ENCODE data around the gene GRIA2.

The GRIA2 gene

DNA sequence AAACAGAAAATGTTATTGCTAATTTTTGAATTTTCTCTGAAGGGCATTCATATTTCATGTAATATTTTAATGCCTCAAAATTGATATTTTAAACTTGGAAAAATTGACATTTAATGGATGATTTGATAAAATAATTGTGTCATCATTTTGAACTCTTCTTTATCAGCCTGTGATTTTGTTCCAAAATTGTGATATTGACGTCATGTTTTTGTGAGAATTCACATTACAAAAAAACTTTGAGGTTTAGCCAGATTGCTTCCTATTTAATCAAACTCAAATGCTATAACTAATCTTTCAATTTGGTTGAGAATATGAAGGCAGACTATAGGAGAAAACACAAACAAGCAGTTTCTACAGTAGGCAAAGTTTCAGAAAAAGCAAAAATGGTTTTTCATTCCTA, 137.4 kb downstream of the GRIA2 start:
- no peaks in the 10 kb centered on the region for H4K20me1 ChIP-seq
- H3K9ac ChIP-seq: no peak overlapping the region
- TF ChIP-seq Cebpa-rat (IDR thresholded peaks at IDR 0.05): no peak
- no peaks in the 10 kb centered on the region for H3K9me3 ChIP-seq
- H3K4me1 ChIP-seq: no peaks in the 10 kb centered on the region
- no peaks in the 10 kb centered on the region for H3K36me3 ChIP-seq
- no peak overlapping the region for H3K27ac ChIP-seq
- no peak overlapping the region for H3K4me2 ChIP-seq
- no peak overlapping the region for H3K4me3 ChIP-seq
- no peaks in the 10 kb centered on the region for H3K27me3 ChIP-seq

DNA sequence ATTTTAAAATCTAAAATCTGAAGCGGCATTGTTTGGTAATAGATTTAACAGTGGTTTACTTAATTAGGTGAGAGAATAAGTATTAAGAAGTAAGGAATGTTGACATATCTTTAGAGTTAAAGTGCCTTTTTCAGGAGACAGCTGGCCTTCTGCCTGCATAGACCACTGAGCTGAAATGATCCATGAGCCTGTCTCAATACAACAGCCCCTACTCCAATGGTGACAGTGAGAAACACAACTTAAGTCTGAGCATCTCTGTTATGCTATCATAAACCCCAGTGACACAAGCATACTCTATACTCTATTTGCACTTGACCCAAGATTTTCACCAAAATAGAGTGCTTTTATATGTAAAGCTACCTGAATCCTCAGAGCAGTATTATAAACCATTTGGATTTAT, 137.9 kb downstream of the GRIA2 start:
- Histone ChIP-seq H3K4me1 (no peaks in the 10 kb centered on the region), H3K9me3 (no peaks in the 10 kb centered on the region)

DNA sequence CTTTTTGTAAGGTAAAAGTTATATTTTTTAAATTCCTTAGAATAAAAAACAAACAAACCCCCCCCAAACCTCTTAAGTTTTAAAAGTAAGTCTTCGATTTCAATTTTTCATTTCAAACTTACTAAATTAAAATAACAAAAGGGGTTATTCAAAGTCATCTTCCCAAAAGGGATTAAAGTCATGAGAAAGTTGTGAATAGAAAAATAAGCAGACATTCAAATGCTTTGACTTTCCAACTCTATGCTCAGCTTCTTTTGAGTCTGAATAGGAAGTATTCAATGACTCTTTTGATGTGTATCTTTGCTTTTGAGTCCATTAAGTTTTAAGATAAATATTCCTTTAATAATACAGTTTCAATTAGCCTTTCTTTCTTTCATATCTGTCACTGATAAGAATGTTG, 138.3 kb downstream of the GRIA2 start:
- Histone ChIP-seq H3K36me3 (no peaks in the 10 kb centered on the region), H4K20me1 (no peaks in the 10 kb centered on the region), H3K27ac (no peak overlapping the region), H3K4me3 (no peak overlapping the region), H3K9me3 (no peaks in the 10 kb centered on the region), H3K4me1 (no peaks in the 10 kb centered on the region), H3K27me3 (no peaks in the 10 kb centered on the region), H3K9ac (no peak overlapping the region), H3K4me2 (no peak overlapping the region)
- TF ChIP-seq Cebpa-rat (IDR thresholded peaks at IDR 0.05): no peak

More for the DNA sequence above, 137.9 kb downstream of the GRIA2 start:
- Histone ChIP-seq H3K4me3 (no peak overlapping the region), H3K36me3 (no peaks in the 10 kb centered on the region), H3K9ac (no peak overlapping the region), H3K27me3 (no peaks in the 10 kb centered on the region), H3K4me2 (no peak overlapping the region), H3K27ac (no peak overlapping the region), H4K20me1 (no peaks in the 10 kb centered on the region)
- TF ChIP-seq Cebpa-rat (IDR thresholded peaks at IDR 0.05): no peak

DNA sequence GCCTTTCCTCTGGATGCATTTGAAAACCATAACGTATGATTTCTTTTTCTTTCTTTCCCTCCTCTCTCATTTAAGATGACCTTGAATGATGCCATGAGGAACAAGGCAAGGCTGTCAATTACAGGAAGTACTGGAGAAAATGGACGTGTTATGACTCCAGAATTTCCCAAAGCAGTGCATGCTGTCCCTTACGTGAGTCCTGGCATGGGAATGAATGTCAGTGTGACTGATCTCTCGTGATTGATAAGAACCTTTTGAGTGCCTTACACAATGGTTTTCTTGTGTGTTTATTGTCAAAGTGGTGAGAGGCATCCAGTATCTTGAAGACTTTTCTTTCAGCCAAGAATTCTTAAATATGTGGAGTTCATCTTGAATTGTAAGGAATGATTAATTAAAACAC, 142.8 kb downstream of the GRIA2 start:
- H3K4me3 ChIP-seq: no peak overlapping the region
- H3K9ac ChIP-seq: no peak overlapping the region
- H3K9me3 ChIP-seq: no peaks in the 10 kb centered on the region
- no peaks in the 10 kb centered on the region for H4K20me1 ChIP-seq
- no peak overlapping the region for H3K27ac ChIP-seq
- no peak for TF ChIP-seq Cebpa-rat (IDR thresholded peaks at IDR 0.05)
- no peaks in the 10 kb centered on the region for H3K36me3 ChIP-seq
- H3K4me1 ChIP-seq: no peaks in the 10 kb centered on the region
- no peaks in the 10 kb centered on the region for H3K27me3 ChIP-seq
- no peak overlapping the region for H3K4me2 ChIP-seq

DNA sequence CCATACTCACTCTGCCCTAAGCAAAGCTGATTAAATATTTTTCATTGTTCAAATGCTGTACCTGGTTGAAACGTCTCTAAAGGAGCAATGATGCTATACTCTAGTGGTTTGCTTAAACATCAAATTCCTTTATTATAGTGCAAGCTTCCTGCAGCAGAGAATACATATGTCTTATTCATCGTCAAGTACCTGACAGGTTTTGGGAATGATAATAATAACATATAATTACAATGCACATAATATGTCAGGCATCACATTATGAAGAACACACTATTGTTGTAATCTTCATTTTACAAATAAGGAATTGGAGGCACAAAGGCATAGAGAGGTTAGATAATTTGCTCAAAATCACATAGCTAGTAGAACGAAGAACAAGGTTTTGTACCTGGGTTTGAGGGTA, 151.6 kb downstream of the GRIA2 start:
- no peaks in the 10 kb centered on the region for H3K9me3 ChIP-seq
- no peak overlapping the region for H3K27ac ChIP-seq
- no peaks in the 10 kb centered on the region for H3K27me3 ChIP-seq
- no peaks in the 10 kb centered on the region for H3K4me1 ChIP-seq
- H3K9ac ChIP-seq: no peak overlapping the region
- no peak overlapping the region for H3K4me2 ChIP-seq
- H4K20me1 ChIP-seq: no peaks in the 10 kb centered on the region
- no peaks in the 10 kb centered on the region for H3K36me3 ChIP-seq
- no peak overlapping the region for H3K4me3 ChIP-seq
- TF ChIP-seq Cebpa-rat (IDR thresholded peaks at IDR 0.05): no peak

DNA sequence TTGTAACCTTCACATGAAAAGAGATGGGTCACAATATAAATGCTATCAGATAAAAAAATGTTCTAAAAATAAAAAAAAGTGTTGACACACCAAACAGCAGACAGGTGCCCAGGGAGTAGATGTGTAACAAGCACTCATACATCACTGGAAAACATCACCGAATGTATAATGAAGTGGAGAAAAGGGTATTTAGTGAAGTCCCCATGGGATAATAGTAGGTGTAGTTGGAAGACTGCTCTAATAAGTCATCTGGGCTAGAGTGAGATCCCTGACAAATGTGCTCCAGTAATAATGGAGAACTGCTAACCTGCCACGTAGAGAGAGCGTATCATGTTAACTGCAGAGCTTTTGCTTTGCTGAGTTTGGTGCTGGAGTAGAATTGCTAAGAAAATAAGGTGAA, 152.0 kb downstream of the GRIA2 start:
- Histone ChIP-seq H3K27me3 (no peaks in the 10 kb centered on the region), H3K4me1 (no peaks in the 10 kb centered on the region), H4K20me1 (no peaks in the 10 kb centered on the region), H3K9me3 (no peaks in the 10 kb centered on the region), H3K4me3 (no peak overlapping the region), H3K27ac (no peak overlapping the region), H3K36me3 (no peaks in the 10 kb centered on the region), H3K9ac (no peak overlapping the region), H3K4me2 (no peak overlapping the region)
- no peak for TF ChIP-seq Cebpa-rat (IDR thresholded peaks at IDR 0.05)

DNA sequence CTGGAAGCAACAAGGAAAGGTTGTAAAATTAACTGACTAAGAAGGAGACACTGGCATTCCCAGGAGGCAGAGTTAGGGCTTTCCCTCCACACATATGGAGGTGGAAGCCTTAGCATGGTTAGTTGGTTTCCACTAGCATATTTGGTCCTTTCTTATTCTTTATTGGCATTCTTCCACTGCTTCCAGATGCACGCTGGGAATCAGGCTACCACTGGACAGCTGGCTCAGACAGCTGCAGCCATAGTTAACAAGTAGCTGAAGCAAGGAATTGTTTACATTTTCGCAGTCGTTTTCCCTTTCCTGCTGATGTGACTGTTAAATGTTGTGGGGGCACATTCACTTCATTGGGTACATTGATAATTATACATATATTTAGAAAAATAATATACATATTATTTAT, 169.2 kb downstream of the GRIA2 start:
- no peak overlapping the region for H3K4me3 ChIP-seq
- no peak overlapping the region for H3K9ac ChIP-seq
- H3K4me2 ChIP-seq: no peak overlapping the region
- no peaks in the 10 kb centered on the region for H4K20me1 ChIP-seq
- no peaks in the 10 kb centered on the region for H3K36me3 ChIP-seq
- H3K9me3 ChIP-seq: no peaks in the 10 kb centered on the region
- H3K27ac ChIP-seq: no peak overlapping the region
- no peaks in the 10 kb centered on the region for H3K27me3 ChIP-seq
- no peak for TF ChIP-seq Cebpa-rat (IDR thresholded peaks at IDR 0.05)
- H3K4me1 ChIP-seq: no peaks in the 10 kb centered on the region

DNA sequence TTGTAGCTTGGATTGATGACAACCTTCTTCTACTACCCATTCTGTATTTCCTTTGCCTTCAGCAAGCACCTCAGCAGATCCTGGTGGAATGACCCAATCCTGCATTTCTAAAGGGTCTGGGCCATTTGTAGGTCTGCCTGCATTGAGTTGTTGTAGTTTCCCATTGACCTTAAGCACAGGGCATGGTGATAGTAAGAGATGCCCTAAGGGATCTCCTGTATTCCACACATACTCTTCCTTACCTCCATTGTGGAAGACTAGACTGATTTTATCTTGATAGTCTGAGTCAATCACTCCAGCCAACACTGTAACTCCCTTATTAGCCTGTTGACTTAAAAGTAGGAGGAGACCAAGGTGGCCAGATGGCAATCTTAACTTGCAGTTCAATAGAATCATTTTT, 184.5 kb downstream of the GRIA2 start:
- no peak overlapping the region for H3K27ac ChIP-seq
- H3K9me3 ChIP-seq: no peaks in the 10 kb centered on the region
- no peak overlapping the region for H3K9ac ChIP-seq

More for the DNA sequence above, 184.5 kb downstream of the GRIA2 start:
- H3K36me3 ChIP-seq: no peaks in the 10 kb centered on the region
- H3K27me3 ChIP-seq: no peaks in the 10 kb centered on the region
- H3K4me1 ChIP-seq: no peaks in the 10 kb centered on the region
- H3K4me2 ChIP-seq: no peak overlapping the region
- TF ChIP-seq Cebpa-rat (IDR thresholded peaks at IDR 0.05): no peak
- H3K4me3 ChIP-seq: no peak overlapping the region
- H4K20me1 ChIP-seq: no peaks in the 10 kb centered on the region

Measured in BLaER1 (cell line).